ENCODE results near the gene HS6ST1.

Gene HS6ST1

DNA sequence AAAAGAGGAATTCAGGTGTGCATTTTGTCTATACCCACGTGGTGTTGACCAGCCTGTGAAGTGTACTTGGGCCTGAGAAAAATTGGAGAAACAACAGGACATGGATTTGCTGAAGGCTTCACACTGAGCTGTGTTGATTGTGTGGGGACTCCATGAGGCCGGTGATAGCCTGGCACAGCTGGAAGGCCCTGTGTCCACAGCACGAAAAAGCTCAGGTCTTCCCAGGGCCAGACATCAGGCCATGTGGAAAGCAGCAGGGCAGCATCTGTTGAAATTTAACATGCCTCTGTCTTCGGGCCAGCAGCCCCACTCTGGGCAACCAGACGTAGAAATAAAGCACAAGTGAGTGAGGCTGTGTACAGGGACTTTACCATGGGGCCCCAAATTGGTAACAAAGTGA lies 84.1 kb downstream of the HS6ST1 start:
- H3K9me2 ChIP-seq (ENCODE audit: low read depth, low read length): no peaks in the 10 kb centered on the region
- no peak overlapping the region for H3K4me3 ChIP-seq (ENCODE audit: low read depth, low read length, poor library complexity, severe bottlenecking)
- H3K79me2 ChIP-seq (ENCODE audit: insufficient read depth, low read length): no peaks in the 10 kb centered on the region
- no peaks in the 10 kb centered on the region for H3F3A ChIP-seq (ENCODE audit: insufficient read depth, low read length)
- H3K4me1 ChIP-seq (ENCODE audit: insufficient read depth, low read length, severe bottlenecking): peaks cover 5% of the 10 kb centered on the region
- H3K27me3 ChIP-seq (ENCODE audit: insufficient read depth, low read length): 0 out of 2 replicates have a peak, but pooled peaks cover 3% of the 10 kb centered on the region
- H2AFZ ChIP-seq (ENCODE audit: low read length): no peak overlapping the region
- H3K36me3 ChIP-seq (ENCODE audit: insufficient read depth, low read length): no peaks in the 10 kb centered on the region
- no peak overlapping the region for H3K27ac ChIP-seq (ENCODE audit: low read depth, low read length, poor library complexity, severe bottlenecking)
- no peak overlapping the region for H3K9ac ChIP-seq (ENCODE audit: low read length)
- no peak for TF ChIP-seq EZH2 (IDR thresholded peaks at IDR 0.05; ENCODE audit: borderline replicate concordance, low read length)
- TF ChIP-seq, protein P1, sequence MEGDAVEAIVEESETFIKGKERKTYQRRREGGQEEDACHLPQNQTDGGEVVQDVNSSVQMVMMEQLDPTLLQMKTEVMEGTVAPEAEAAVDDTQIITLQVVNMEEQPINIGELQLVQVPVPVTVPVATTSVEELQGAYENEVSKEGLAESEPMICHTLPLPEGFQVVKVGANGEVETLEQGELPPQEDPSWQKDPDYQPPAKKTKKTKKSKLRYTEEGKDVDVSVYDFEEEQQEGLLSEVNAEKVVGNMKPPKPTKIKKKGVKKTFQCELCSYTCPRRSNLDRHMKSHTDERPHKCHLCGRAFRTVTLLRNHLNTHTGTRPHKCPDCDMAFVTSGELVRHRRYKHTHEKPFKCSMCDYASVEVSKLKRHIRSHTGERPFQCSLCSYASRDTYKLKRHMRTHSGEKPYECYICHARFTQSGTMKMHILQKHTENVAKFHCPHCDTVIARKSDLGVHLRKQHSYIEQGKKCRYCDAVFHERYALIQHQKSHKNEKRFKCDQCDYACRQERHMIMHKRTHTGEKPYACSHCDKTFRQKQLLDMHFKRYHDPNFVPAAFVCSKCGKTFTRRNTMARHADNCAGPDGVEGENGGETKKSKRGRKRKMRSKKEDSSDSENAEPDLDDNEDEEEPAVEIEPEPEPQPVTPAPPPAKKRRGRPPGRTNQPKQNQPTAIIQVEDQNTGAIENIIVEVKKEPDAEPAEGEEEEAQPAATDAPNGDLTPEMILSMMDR (IDR thresholded peaks at IDR 0.05; ENCODE audit: low read length): no peak
- no peaks in the 10 kb centered on the region for H3K9me3 ChIP-seq (ENCODE audit: low read length)
- H4K20me1 ChIP-seq (ENCODE audit: insufficient read depth, low read length): no peaks in the 10 kb centered on the region
- H3K4me2 ChIP-seq (ENCODE audit: low read length): no peak overlapping the region

GRCh38 chr2:128233790-128234395 lies 84.8 kb downstream of the HS6ST1 start:
- H3F3A ChIP-seq (ENCODE audit: insufficient read depth, low read length): no peaks in the 10 kb centered on the region
- peak overlapping the region; percentile 69 for H3K4me2 ChIP-seq (ENCODE audit: low read length)
- H3K9me3 ChIP-seq (ENCODE audit: low read length): no peaks in the 10 kb centered on the region
- no peak overlapping the region for H2AFZ ChIP-seq (ENCODE audit: low read length)
- H3K36me3 ChIP-seq (ENCODE audit: insufficient read depth, low read length): no peaks in the 10 kb centered on the region
- no peak overlapping the region for H3K9ac ChIP-seq (ENCODE audit: low read length)
- no peak overlapping the region for H3K27ac ChIP-seq (ENCODE audit: low read depth, low read length, poor library complexity, severe bottlenecking)
- H4K20me1 ChIP-seq (ENCODE audit: insufficient read depth, low read length): no peaks in the 10 kb centered on the region
- TF ChIP-seq, protein P1 (IDR thresholded peaks at IDR 0.05; ENCODE audit: low read length): no peak
- TF ChIP-seq EZH2 (IDR thresholded peaks at IDR 0.05; ENCODE audit: borderline replicate concordance, low read length): no peak
- H3K79me2 ChIP-seq (ENCODE audit: insufficient read depth, low read length): no peaks in the 10 kb centered on the region
- H3K4me1 ChIP-seq (ENCODE audit: insufficient read depth, low read length, severe bottlenecking): peaks cover 5% of the 10 kb centered on the region
- H3K4me3 ChIP-seq (ENCODE audit: low read depth, low read length, poor library complexity, severe bottlenecking): peak overlapping the region; percentile 60
- 0 out of 2 replicates have a peak, but pooled peaks cover 3% of the 10 kb centered on the region for H3K27me3 ChIP-seq (ENCODE audit: insufficient read depth, low read length)
- H3K9me2 ChIP-seq (ENCODE audit: low read depth, low read length): no peaks in the 10 kb centered on the region

- no peak overlapping the region for H3K27ac ChIP-seq (ENCODE audit: low read depth, low read length, poor library complexity, severe bottlenecking)
- H3K4me3 ChIP-seq (ENCODE audit: low read depth, low read length, poor library complexity, severe bottlenecking): peak overlapping the region; percentile 60
These were observed 85.5 kb downstream of the HS6ST1 start for GRCh38 chr2:128232965-128233789.

More at GRCh38 chr2:128232965-128233789, 85.5 kb downstream of the HS6ST1 start:
- Histone ChIP-seq H3K36me3 (ENCODE audit: insufficient read depth, low read length) (no peaks in the 10 kb centered on the region), H2AFZ (ENCODE audit: low read length) (no peak overlapping the region), H3K27me3 (ENCODE audit: insufficient read depth, low read length) (0 out of 2 replicates have a peak, but pooled peaks cover 3% of the 10 kb centered on the region), H3K79me2 (ENCODE audit: insufficient read depth, low read length) (no peaks in the 10 kb centered on the region), H3K9me3 (ENCODE audit: low read length) (no peaks in the 10 kb centered on the region), H3K9ac (ENCODE audit: low read length) (peak overlapping the region; percentile 41; the same call in 1 of the 2 replicates), H3K4me2 (ENCODE audit: low read length) (peak overlapping the region; percentile 69), H3K9me2 (ENCODE audit: low read depth, low read length) (no peaks in the 10 kb centered on the region), H4K20me1 (ENCODE audit: insufficient read depth, low read length) (no peaks in the 10 kb centered on the region), H3F3A (ENCODE audit: insufficient read depth, low read length) (no peaks in the 10 kb centered on the region), H3K4me1 (ENCODE audit: insufficient read depth, low read length, severe bottlenecking) (peaks cover 5% of the 10 kb centered on the region)
- TF ChIP-seq EZH2 (IDR thresholded peaks at IDR 0.05; ENCODE audit: borderline replicate concordance, low read length): no peak
- TF ChIP-seq, protein P1 (IDR thresholded peaks at IDR 0.05; ENCODE audit: low read length): peak; percentile 87

Measured in OCI-LY1 (cell line).